ENCODE results near the gene TSPAN18.

DNA sequence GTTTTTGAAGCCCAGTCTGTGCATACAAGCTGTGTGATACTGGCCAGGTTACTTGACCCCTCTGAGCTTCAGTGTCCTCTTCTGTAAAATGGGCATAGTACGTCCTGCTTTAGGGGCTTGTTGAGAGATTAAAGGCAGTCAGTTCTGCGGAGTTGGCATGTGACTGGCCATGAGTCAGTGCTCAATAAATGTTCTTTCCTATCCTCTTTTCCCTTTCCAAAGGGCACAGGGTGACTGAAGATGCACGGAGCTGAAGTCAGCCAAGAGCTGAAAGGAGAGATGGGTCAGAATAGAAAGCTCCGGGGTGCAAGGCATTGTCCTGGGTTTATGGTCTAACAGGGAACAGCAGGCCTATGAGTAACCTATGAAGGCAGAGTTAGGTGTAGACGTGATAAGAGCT lies 175.0 kb downstream of the TSPAN18 start:
- TF ChIP-seq CTCF (IDR thresholded peaks at IDR 0.05) (no peak), POLR2A (IDR thresholded peaks at IDR 0.05) (no peak)
